Adrenal gland (tissue), 5 donors: ENCODE measurements around the gene FOXN3.

Experiments used
- POLR2A ChIP-seq, 2 donors: fragments of 450-650 bp; IDR thresholded peaks; one replicate each; pipeline ENCODE4 v1.6.1; 2017; ENCODE audit warnings: antibody characterized with exemption in 2 of 2, mild to moderate bottlenecking in 2 of 2, moderate library complexity in 1 of 2
- TF ChIP-seq, protein P1 (sequence below), 6 experiments: fragments of 450-650 bp in 4 of 6; fragments of 200-600 bp in 2 of 6; sonication (generic) in 1 of 6; IDR thresholded peaks; 1 replicate in 5 of 6; 2 replicates in 1 of 6; pipeline versions ENCODE4 v1.5.1 to v1.8.0; 2016 to 2021; ENCODE audit warnings: antibody characterized with exemption in 6 of 6, mild to moderate bottlenecking in 2 of 6, moderate library complexity in 1 of 6
- donor health status: DM: no; HTN: no; CAD: no.

DNA sequence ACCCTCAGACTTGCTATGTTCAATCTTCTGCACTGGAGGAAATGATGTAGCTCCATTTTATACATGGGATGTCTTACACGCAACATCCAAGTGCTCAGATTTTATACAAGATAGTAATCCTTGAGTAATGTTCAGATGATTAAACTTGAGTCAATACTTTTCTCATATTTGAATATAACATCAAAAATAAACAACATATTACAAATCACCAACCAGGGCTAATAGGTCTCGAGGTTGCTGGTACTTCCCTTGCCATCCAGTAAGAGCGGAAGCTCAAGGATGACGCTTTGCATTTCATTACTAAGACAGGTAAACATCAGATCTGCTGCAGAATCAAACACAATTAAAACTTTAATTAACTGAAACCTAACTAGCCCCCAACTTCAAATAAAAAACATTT lies 97.3 kb downstream of the FOXN3 start:
- TF ChIP-seq, protein P1, sequence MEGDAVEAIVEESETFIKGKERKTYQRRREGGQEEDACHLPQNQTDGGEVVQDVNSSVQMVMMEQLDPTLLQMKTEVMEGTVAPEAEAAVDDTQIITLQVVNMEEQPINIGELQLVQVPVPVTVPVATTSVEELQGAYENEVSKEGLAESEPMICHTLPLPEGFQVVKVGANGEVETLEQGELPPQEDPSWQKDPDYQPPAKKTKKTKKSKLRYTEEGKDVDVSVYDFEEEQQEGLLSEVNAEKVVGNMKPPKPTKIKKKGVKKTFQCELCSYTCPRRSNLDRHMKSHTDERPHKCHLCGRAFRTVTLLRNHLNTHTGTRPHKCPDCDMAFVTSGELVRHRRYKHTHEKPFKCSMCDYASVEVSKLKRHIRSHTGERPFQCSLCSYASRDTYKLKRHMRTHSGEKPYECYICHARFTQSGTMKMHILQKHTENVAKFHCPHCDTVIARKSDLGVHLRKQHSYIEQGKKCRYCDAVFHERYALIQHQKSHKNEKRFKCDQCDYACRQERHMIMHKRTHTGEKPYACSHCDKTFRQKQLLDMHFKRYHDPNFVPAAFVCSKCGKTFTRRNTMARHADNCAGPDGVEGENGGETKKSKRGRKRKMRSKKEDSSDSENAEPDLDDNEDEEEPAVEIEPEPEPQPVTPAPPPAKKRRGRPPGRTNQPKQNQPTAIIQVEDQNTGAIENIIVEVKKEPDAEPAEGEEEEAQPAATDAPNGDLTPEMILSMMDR (IDR thresholded peaks at IDR 0.05) = no peak
- no peak for TF ChIP-seq POLR2A (IDR thresholded peaks at IDR 0.05)
